Sciatic nerve (tissue), 2 donors: ENCODE measurements around the gene MEIS2. TPM values are rescaled to one million over a fixed set of nuclear protein-coding genes. Genes with fewer than 3 reads are reported as not detected.

Experiments
- ATAC-seq: fragments of 200-7000 bp; cut with Tn5 transposase; one replicate; pipeline ENCODE4 v1.9.1; 2020; ENCODE audit warnings: mild to moderate bottlenecking, moderate library complexity
- DNase-seq: peaks from one replicate; pipeline ENCODE4 v3.0.0-alpha.2; 2020; ENCODE audit warnings: low spot score
- intact Hi-C: fragments of 100-400 bp; cut with DNase I; formaldehyde crosslinking; loops from one replicate; pipeline ENCODE4 v1.14.2; 2022
- total RNA-seq: library from RNA; stranded (reverse); fragmentation: NEBNext Ultra II Directional; extraction: Animal tissue kit (Norgen Biotek cat#: 25700); gene quantifications from one replicate; pipeline ENCODE4 v1.2.1, GENCODE V29; 2021
- donor health status: DM: no; HTN: no; CAD: no.
- donor health status: DM: no; HTN: no; CAD: no.

The MEIS2 gene
- total RNA-seq, result 22.0 TPM

- peak; percentile 84 for ATAC-seq
- DNase-seq, result peak; percentile 92
- intact Hi-C loops, result no loop called here
Measured at GRCh38 chr15:37100109-37100965, at the start of gene MEIS2. MEIS2 (minus strand) TSS chr15:37100549; CDS start chr15:37099466, 1,083 bp downstream.

DNA sequence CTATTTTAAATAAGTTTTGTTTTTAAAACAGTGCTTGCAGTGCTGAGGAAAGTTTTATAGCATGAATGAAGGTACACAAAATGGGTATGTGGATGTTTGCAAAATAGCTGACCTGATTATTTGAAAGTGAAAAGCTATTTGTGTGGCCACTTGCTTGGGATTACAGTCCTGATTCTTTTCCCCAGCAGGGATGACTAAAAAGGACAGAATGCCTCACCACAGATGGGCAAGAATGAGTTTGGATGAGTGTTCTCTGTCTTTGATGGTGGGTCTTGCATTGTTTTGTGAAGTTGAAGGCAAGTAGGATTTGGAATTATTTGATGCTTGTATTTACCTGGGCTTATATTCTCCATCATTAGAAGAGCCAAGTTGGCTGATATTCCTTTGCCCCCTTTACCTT, 48.8 kb upstream of the MEIS2 start:
- intact Hi-C loops, result no loop called here
- ATAC-seq (no peak), DNase-seq (no peak)

- DNase-seq (no peak), ATAC-seq (no peak)
- intact Hi-C loops, result no loop called here
Measured at GRCh38 chr15:37148714-37149113, 48.4 kb upstream of the MEIS2 start.

DNA sequence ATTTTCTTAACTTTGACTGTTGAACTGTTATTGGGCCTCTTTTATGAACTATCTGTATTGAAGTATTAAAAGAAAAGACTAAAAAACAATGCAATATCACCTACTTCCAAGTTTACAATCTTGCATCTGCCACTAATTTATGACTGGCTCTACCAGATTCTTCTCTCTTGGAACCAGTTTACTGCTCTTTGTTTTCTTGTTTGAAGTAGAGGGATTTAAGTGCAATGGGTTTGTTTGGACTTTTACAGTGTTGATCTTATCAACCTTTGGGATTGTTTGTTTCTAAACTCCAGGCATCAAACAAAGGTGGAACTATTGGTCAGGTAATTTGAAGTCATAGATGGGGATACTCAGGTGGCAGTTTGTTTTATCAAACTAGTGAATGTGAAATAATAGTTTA, 43.0 kb upstream of the MEIS2 start:
- DNase-seq (no peak), ATAC-seq (no peak)
- intact Hi-C loops, result no loop called here

- DNase-seq, result no peak
- intact Hi-C loops, result no loop called here
- no peak for ATAC-seq
Measured at GRCh38 chr15:37142371-37142770, 42.0 kb upstream of the MEIS2 start.

DNA sequence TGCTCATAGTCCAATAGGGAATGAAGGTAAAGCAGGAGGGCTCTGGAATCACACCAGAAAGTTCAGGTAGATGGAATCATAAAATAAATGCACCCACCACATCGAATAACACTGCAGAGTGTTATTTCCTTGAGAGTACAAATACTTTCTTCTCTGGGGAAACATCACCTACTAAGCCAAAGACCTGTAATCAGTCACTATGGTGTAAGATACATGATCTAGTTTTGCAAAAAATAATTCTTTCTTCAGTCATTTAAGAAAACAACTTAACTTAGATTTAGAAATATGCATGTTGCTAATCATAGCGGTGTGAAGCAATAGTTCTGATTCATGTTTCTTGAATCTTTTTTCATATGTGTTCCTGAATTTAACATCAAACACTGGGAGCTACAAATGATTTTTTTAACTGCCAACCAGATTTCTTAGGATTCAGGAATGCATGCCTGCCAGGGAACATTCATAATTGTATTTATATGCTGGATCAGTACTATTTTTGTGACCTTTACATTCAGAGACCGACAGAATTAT, 40.2 kb upstream of the MEIS2 start:
- DNase-seq, result no peak
- no peak for ATAC-seq
- intact Hi-C loops, result no loop called here

GRCh38 chr15:37138591-37139215, 38.4 kb upstream of the MEIS2 start:
- intact Hi-C loops, result loop anchor here (10.0 kb wide), 1 partner anchor 254 kb away; no protein-coding TSS in a partner anchor
- ATAC-seq (no peak), DNase-seq (no peak)

GRCh38 chr15:37137221-37137620, 36.9 kb upstream of the MEIS2 start:
- intact Hi-C loops, result loop anchor here (10.0 kb wide), 1 partner anchor 252 kb away; no protein-coding TSS in a partner anchor

DNA sequence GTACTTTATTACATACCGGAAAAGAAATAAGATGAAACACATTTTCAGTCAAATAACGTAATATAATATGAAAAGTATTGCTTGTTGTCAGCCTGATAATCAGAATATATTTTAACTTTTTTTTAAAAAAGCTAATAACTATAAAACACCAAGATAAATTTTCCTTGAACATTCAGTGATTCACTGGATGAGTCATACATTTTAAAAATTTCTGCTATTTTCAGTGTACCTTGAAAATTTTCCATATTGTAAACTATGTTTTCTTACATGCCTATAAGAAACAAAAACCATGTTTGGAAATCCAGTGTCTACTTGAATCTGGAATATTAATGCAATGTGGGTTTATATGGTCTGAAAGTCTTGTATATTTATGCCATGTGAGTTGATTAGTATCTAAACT, 36.3 kb upstream of the MEIS2 start:
- ATAC-seq, result no peak
- intact Hi-C loops, result loop anchor here (10.0 kb wide), 1 partner anchor 252 kb away; no protein-coding TSS in a partner anchor
- no peak for DNase-seq

More at GRCh38 chr15:37137221-37137620, 36.9 kb upstream of the MEIS2 start:
- DNase-seq (no peak), ATAC-seq (no peak)

- no peak for DNase-seq
- ATAC-seq, result no peak
- intact Hi-C loops, result loop anchor here (10.0 kb wide), 1 partner anchor 250 kb away; no protein-coding TSS in a partner anchor
Measured at GRCh38 chr15:37135225-37135624, 34.9 kb upstream of the MEIS2 start.

DNA sequence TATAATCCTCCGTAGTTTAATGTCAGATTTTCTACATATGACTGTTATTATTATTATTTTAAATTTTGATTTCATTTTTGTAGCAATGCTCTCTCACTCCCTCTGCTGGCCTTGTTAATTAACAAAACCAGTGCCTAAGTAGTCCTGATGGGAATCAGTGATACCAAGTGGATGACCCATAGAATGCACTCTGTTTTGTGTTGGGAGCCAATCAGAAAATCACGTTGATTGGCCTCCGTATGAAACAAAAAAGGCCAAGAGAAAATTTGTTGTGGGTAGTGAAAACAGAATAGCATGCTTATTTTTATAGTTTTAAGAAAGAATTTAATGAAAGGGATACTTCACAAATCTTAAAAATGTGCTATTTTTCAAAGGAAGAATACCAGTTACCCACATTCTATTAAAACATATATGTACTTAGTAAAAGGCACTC, 34.4 kb upstream of the MEIS2 start:
- intact Hi-C loops, result loop anchor here (10.0 kb wide), 1 partner anchor 250 kb away; no protein-coding TSS in a partner anchor
- ATAC-seq, result peak; percentile 68
- DNase-seq, result no peak

- DNase-seq, result no peak
- intact Hi-C loops, result loop anchor here (10.0 kb wide), 1 partner anchor 249 kb away; no protein-coding TSS in a partner anchor
- no peak for ATAC-seq
Measured at GRCh38 chr15:37134244-37134643, 33.9 kb upstream of the MEIS2 start.

DNA sequence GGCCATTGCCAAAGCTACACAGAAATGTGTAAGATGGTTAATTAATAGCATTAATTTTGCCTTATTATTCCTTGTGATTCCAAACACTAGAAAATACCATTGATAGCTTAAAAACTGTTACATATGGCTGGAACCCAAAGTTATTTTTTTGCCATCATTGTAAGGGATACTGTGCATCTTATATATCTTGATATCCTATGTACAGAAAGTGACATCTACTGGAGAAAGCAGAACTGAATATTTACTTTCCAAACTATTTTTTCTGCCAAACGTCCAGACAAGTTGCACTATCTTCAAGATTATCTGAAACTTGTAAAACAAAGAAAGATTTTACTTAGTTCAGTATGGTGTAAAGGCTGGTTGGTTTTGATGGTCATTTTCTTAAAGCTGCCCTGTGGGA, 33.3 kb upstream of the MEIS2 start:
- ATAC-seq (no peak), DNase-seq (no peak)
- intact Hi-C loops, result loop anchor here (10.0 kb wide), 1 partner anchor 249 kb away; no protein-coding TSS in a partner anchor

DNA sequence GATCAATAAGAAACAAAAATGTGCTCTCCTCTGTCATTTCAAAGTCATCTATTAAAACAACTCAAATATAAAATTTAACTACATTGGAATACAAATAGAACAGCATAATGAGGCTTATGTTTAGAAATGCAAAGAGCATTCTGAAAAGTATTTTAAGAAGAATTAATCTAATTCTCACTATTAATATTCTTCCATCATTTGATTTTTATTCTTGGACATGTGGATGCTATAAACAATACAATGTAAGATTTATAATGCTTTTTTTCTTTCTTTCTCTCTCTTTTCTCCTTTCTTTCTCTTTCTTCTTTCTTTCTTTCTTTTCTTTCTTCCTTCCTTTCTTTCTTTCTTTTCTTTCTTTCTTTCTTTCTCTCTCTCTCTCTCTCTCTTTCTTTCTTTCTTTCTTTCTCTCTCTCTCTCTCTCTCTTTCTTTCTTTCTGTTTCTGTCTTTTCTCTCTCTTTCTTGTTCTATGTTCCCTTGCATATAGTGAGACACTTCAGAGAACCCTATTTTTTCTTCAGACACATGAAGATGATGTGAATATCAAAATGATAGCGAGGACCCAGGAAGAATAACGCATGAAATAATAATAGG, 32.6 kb upstream of the MEIS2 start:
- ATAC-seq, result no peak
- intact Hi-C loops, result loop anchor here (10.0 kb wide), 1 partner anchor 248 kb away; no protein-coding TSS in a partner anchor
- DNase-seq, result no peak

GRCh38 chr15:37131621-37132020, 31.3 kb upstream of the MEIS2 start:
- intact Hi-C loops, result loop anchor here (10.0 kb wide), 1 partner anchor 247 kb away; no protein-coding TSS in a partner anchor
- no peak for DNase-seq
- ATAC-seq, result no peak

DNA sequence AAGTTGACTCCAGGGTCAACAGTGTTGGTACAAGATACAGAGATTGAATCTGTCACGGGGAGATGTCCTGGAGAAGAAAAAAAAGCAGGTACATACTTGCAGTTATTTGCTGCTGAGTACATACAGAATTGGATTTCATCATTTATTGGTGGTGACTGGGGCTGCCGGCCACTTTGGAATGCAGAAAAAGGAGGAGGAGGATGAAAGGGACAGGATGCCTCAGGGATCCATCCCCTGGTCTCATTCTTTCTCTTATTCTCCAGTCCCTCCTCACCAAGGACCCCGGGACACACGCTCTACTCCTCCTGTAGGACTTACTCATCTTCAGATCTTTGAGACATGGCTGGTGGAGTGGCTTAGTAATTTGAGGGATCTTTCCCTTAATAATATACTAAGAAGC, 30.0 kb upstream of the MEIS2 start:
- no peak for ATAC-seq
- intact Hi-C loops, result loop anchor here (10.0 kb wide), 1 partner anchor 246 kb away; no protein-coding TSS in a partner anchor
- no peak for DNase-seq

DNA sequence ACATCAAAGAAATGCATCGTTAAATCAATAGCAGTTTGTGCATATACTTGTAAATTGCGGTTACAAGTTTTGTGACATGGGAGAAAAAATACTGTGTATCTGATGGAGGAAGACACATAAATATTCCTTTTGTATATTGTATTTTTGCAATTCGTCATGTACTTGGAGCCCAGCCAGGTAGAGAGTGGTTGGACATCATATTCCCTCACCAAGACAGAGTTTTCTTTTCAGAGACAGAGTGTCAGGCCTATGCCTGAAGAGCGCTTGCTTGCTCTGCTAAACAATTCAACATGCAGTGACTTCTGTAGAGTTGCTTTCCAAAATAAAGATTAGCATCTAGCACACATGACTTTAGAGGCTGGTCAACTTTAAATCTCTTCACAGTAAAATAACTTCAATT, 24.8 kb upstream of the MEIS2 start:
- ATAC-seq (no peak), DNase-seq (no peak)
- intact Hi-C loops, result no loop called here

GRCh38 chr15:37124331-37124730, 24.0 kb upstream of the MEIS2 start:
- intact Hi-C loops, result no loop called here

GRCh38 chr15:37122703-37123102, 22.4 kb upstream of the MEIS2 start:
- DNase-seq (no peak), ATAC-seq (no peak)
- intact Hi-C loops, result no loop called here

More at GRCh38 chr15:37124331-37124730, 24.0 kb upstream of the MEIS2 start:
- no peak for ATAC-seq
- DNase-seq, result no peak
